ENCODE results near the gene ARID1B. TPM values are rescaled to one million over a fixed set of nuclear protein-coding genes. Genes with fewer than 3 reads are reported as not detected.

Gene ARID1B
- total and polyA plus RNA-seq, 12 donors: 13.3 to 85.6 (median 50.9) TPM

DNA sequence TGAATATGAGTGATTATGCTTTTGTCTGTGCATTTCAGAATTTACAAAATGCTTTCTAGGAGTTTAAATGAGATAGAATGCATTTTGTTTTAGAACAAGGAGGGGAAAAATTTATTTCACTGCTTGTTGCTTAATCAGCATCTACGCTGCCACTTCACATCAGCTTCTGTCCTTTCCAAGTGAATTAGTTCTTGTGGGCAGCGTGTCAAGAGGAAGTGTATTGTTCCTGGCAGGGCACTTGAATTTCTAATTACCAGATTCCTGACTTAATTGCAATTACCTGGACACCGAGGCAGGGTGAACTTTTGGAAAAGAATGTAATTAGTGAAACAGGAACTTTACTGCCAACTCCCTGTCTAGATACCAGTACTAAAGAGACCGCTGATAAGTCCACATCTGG, 282.6 kb downstream of the ARID1B start:
- Histone ChIP-seq H3K4me1 (replicated peaks in 1 of 2) (peaks cover 3 to 11% of the 10 kb centered on the region in 2 donors), H3K4me3 (no peak overlapping the region), H3K36me3 (replicated peaks in 1 of 2) (no peaks in the 10 kb centered on the region), H3K27me3 (no peaks in the 10 kb centered on the region), H3K27ac (no peak overlapping the region), H3K9me3 (replicated peaks in 1 of 3) (peaks cover 0 to 5% (median 0%) of the 10 kb centered on the region in 3 donors)
- intact Hi-C loops (cut with DNase I): no loop called here
- no peak for DNase-seq
- TF ChIP-seq CTCF (IDR thresholded peaks at IDR 0.05) (no peak), POLR2A (IDR thresholded peaks at IDR 0.05) (no peak)
- 41 to 58% (median 49%) methylated on average over 4 of the region's 4 CpGs for WGBS, 4 donors

DNA sequence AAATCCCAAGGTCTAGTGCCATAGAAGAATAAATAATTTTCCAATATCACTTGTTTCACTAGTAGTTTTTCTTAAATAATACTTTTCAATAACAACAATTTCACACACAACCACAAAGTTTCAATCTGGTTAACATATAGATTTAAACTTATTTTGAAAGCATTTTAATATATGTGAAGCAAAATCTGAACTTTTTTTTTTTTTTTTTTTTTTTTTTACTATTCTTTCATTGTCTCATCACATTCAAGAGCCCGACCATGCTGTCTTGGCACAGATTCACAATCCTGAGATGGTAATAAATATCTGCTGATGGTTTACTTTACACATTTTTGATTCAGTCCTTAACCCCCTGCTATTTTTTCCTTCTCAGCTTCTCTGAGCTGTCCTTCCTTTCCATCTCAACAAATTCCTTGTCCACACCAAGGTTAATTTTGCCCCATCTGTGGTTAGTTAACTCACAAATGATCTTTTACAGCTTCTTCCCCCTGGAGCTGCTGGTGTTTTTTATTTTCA, 283.3 kb downstream of the ARID1B start:
- WGBS, 4 donors: 39 to 46% (median 44%) methylated on average over 1 of the region's 1 CpG
- no peak for DNase-seq
- no peak for TF ChIP-seq CTCF (IDR thresholded peaks at IDR 0.05)
- no peak for TF ChIP-seq POLR2A (IDR thresholded peaks at IDR 0.05)

GRCh38 chr6:157061770-157062594, 284.8 kb downstream of the ARID1B start:
- H3K27ac ChIP-seq: no peak overlapping the region
- no peak for DNase-seq
- H3K36me3 ChIP-seq (replicated peaks in 1 of 2): no peaks in the 10 kb centered on the region
- H3K4me1 ChIP-seq (replicated peaks in 1 of 2): peaks cover 3 to 12% of the 10 kb centered on the region in 2 donors
- H3K4me3 ChIP-seq: no peak overlapping the region
- 89 to 91% (median 91%) methylated on average over 9 of the region's 9 CpGs for WGBS, 4 donors
- intact Hi-C loops (cut with DNase I): no loop called here
- H3K9me3 ChIP-seq (replicated peaks in 1 of 3): no peaks in the 10 kb centered on the region
- no peaks in the 10 kb centered on the region for H3K27me3 ChIP-seq
- no peak for TF ChIP-seq CTCF (IDR thresholded peaks at IDR 0.05)
- no peak for TF ChIP-seq POLR2A (IDR thresholded peaks at IDR 0.05)

More for the DNA sequence above, 283.3 kb downstream of the ARID1B start:
- Histone ChIP-seq H3K27me3 (no peaks in the 10 kb centered on the region), H3K27ac (no peak overlapping the region), H3K4me3 (no peak overlapping the region), H3K4me1 (replicated peaks in 1 of 2) (peaks cover 3 to 11% of the 10 kb centered on the region in 2 donors), H3K36me3 (replicated peaks in 1 of 2) (no peaks in the 10 kb centered on the region), H3K9me3 (replicated peaks in 1 of 3) (peaks cover 0 to 5% (median 0%) of the 10 kb centered on the region in 3 donors)
- intact Hi-C loops (cut with DNase I): no loop called here

DNA sequence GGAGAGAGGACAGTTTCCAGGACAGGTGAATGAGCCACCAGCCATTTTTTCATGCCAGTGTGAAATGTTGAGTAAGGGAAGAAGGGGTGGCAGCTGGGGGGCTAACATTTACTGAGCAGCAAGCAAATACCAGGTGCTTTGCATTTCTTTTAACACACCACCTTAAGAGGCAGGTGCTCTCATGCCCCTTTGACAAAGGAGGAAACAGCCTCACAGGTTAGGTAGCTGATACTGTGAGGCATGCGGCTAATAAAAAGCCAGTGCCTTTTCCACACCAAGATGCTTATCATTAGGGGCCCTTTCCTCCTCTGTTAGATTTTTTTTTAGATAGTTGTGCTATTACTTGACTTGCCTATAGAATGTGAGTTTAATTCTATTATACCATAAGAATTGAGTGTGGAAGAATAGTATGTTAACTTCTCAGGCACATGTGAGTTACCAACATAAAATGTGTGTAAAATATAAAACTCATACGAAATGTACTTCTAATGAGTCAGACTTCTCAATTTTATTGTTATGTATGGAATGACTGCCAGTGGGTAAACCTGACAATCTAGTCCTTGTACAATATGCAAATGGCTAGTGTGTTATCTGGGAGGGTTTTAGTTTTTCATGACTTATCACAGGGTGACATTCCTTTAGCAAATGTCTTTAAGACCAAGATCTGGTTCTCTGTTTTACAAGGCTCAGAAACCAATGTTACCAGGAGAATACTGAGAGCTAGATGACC, 286.2 kb downstream of the ARID1B start:
- TF ChIP-seq POLR2A (IDR thresholded peaks at IDR 0.05) (no peak), CTCF (IDR thresholded peaks at IDR 0.05) (no peak)
- 90 to 97% (median 92%) methylated on average over 2 of the region's 2 CpGs for WGBS, 4 donors
- H3K27me3 ChIP-seq: no peaks in the 10 kb centered on the region
- H3K4me1 ChIP-seq (replicated peaks in 1 of 2): peaks cover 3 to 17% of the 10 kb centered on the region in 2 donors
- intact Hi-C loops (cut with DNase I): no loop called here
- DNase-seq: no peak
- H3K36me3 ChIP-seq (replicated peaks in 1 of 2): no peaks in the 10 kb centered on the region
- H3K9me3 ChIP-seq (replicated peaks in 1 of 3): no peaks in the 10 kb centered on the region
- no peak overlapping the region for H3K4me3 ChIP-seq
- no peak overlapping the region for H3K27ac ChIP-seq

Measured in adrenal gland (tissue), 12 donors.